Esophagus (tissue), 2 donors: ENCODE data around the gene SPATS2L. TPM values are rescaled to one million over a fixed set of nuclear protein-coding genes. Genes with fewer than 3 reads are reported as not detected.
A peak's percentile ranks its signal among the peaks of the same experiment; 100 is the strongest.

Source experiments
- H3K27ac ChIP-seq, 2 donors: one replicate each; pipeline ENCODE4 v1.5.1; 2013; ENCODE audit warnings: low read depth in 2 of 2, mild to moderate bottlenecking in 2 of 2, inconsistent platforms in 1 of 2, low read length in 1 of 2, moderate library complexity in 1 of 2
- H3K27me3 ChIP-seq, 2 donors: one replicate each; pipeline ENCODE4 v1.6.1; 2013; ENCODE audit warnings: low read length in 2 of 2, control low read depth in 1 of 2, mild to moderate bottlenecking in 1 of 2; ENCODE audit not compliant: insufficient read depth in 2 of 2, control insufficient read depth in 1 of 2
- H3K36me3 ChIP-seq, 2 donors: one replicate each; pipeline ENCODE4 v1.6.1; 2013; ENCODE audit warnings: low read length in 1 of 2; ENCODE audit not compliant: control insufficient read depth in 2 of 2, insufficient read depth in 2 of 2
- H3K4me1 ChIP-seq, 2 donors: one replicate each; pipeline ENCODE4 v1.6.1; 2013; ENCODE audit warnings: low read length in 1 of 2; ENCODE audit not compliant: control insufficient read depth in 2 of 2, insufficient read depth in 2 of 2
- H3K4me3 ChIP-seq, 2 donors: one replicate each; pipeline ENCODE4 v1.5.1; 2013; ENCODE audit warnings: low read length in 2 of 2, mild to moderate bottlenecking in 2 of 2, low read depth in 1 of 2, moderate library complexity in 1 of 2
- H3K9me3 ChIP-seq, 2 donors: one replicate each; pipeline ENCODE4 v1.6.1; 2013; ENCODE audit warnings: mild to moderate bottlenecking in 2 of 2, low read depth in 1 of 2, low read length in 1 of 2, moderate library complexity in 1 of 2; ENCODE audit not compliant: control insufficient read depth in 2 of 2, insufficient read depth in 1 of 2
- WGBS, 2 donors: extraction: QIAGEN DNeasy Blood & Tissue Kit; methylation state at CpG; one replicate each; pipeline ENCODE4 v1.1.7; 2013; 5-methylcytosine and 5-hydroxymethylcytosine counted together
- polyA plus RNA-seq, 2 donors: library from polyadenylated mRNA; stranded (reverse); fragments of 200-250 nt; gene quantifications; one replicate each; pipeline ENCODE4 v1.2.3, GENCODE V29; 2013
- donor health status: healthy with polysubstance abuse.
- donor health status: Bipolar disorder and iron deficiency.

SPATS2L gene
- polyA plus RNA-seq, 2 donors: 41.2 to 47.5 TPM

- WGBS, 2 donors: 81 to 83% methylated on average over 2 of the region's 2 CpGs
- no peak overlapping the region for H3K4me3 ChIP-seq
- H3K27ac ChIP-seq: no peak overlapping the region
- H3K27me3 ChIP-seq: no peaks in the 10 kb centered on the region
- H3K4me1 ChIP-seq: no peaks in the 10 kb centered on the region
- no peaks in the 10 kb centered on the region for H3K36me3 ChIP-seq
- no peaks in the 10 kb centered on the region for H3K9me3 ChIP-seq
Measured at GRCh38 chr2:200363279-200363678, 56.8 kb downstream of the SPATS2L start.

DNA sequence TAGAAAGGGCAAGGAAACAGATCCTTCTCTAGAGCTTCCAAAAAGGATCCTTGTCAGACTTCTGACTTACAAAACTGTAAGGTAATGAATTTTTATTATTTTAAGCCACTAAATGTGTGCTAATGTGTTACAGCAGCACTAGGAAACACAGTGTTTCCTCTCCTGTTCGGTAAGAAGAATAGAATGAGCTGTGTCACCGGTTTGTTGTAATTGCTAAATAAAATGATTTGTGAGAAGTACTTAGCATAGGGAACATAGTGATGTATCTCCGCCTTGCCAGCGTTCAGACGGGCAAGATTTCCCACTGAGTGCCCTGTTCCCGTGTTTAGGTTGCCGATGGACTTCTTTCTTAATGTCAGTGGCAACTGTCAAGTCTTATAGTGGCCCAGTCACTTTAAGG lies 57.6 kb downstream of the SPATS2L start:
- no peaks in the 10 kb centered on the region for H3K4me1 ChIP-seq
- 85 to 86% methylated on average over 7 of the region's 7 CpGs for WGBS, 2 donors

DNA sequence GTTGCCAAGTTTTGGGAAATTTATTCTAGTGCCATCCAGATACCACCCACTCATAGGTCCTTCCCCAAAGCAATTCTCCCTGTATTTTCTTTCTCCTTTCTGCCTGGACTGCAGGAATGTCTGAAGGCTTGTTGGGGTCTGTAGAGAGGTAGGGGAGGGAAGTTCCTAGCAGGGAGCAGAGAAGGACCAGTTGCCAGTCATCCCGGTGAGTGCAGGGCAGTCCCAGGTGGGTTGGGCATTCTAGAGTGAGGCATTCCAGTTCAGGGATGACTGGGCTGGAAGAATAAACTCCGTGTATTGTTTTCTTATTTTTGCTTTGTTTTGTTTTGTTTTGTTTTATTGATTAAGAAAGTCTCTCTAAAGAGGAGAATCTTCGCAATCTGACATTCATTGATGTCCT lies 58.1 kb downstream of the SPATS2L start:
- no peaks in the 10 kb centered on the region for H3K9me3 ChIP-seq
- H3K4me3 ChIP-seq: no peak overlapping the region
- WGBS, 2 donors: 72 to 74% methylated on average over 3 of the region's 3 CpGs
- H3K27me3 ChIP-seq: no peaks in the 10 kb centered on the region
- no peak overlapping the region for H3K27ac ChIP-seq
- no peaks in the 10 kb centered on the region for H3K36me3 ChIP-seq
- no peaks in the 10 kb centered on the region for H3K4me1 ChIP-seq

More for the DNA sequence above, 57.6 kb downstream of the SPATS2L start:
- Histone ChIP-seq H3K4me3 (no peak overlapping the region), H3K27me3 (no peaks in the 10 kb centered on the region), H3K27ac (no peak overlapping the region), H3K9me3 (no peaks in the 10 kb centered on the region), H3K36me3 (no peaks in the 10 kb centered on the region)

DNA sequence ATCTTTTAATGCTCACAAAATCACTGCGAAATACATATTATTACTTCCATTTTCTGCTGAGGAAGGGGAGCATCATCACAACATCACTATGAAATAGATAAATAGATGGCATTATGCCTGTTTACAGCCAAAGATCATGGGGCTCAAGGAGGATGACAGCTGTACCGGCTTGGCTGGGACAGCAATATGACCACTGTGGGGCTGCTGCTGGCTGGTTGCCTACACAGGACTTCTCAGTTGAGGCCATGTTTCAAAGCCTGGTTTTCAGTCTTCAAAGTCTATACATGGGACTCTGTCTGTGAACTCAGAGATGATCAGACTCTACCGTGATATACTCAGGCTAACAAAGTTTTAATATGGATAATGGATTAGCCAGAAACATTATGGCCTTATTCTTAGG lies 58.7 kb downstream of the SPATS2L start:
- Histone ChIP-seq H3K4me1 (no peaks in the 10 kb centered on the region), H3K27ac (no peak overlapping the region), H3K9me3 (no peaks in the 10 kb centered on the region), H3K36me3 (no peaks in the 10 kb centered on the region), H3K27me3 (no peaks in the 10 kb centered on the region), H3K4me3 (no peak overlapping the region)
- WGBS, 2 donors: 64 to 84% methylated on average over 3 of the region's 3 CpGs

GRCh38 chr2:200367155-200367554 lies 60.7 kb downstream of the SPATS2L start:
- WGBS, 2 donors: 52 to 55% methylated on average over 2 of the region's 2 CpGs

DNA sequence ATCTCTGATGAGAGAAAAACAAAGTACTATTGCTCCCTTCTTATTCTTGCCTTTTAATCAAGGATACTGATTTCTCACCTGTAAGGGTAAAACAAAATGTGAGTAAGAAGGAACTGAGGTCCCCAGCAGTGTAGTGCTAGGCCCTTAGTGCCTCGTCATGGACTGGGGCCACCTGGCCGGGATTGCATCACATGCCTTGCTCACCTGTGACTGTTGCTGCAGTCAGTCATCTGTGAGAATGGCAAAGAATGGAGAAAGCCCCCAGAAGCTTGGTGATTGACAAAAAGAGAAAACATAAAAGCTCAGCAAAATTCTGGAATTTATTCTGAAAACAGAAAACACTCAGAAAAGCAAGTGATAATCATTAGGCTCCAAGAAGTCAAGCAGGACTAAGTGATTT lies 63.4 kb downstream of the SPATS2L start:
- Histone ChIP-seq H3K4me1 (no peaks in the 10 kb centered on the region), H3K9me3 (no peaks in the 10 kb centered on the region), H3K27me3 (no peaks in the 10 kb centered on the region), H3K27ac (no peak overlapping the region), H3K36me3 (no peaks in the 10 kb centered on the region), H3K4me3 (no peak overlapping the region)
- WGBS, 2 donors: 34 to 44% methylated on average over 2 of the region's 2 CpGs

More at GRCh38 chr2:200367155-200367554, 60.7 kb downstream of the SPATS2L start:
- Histone ChIP-seq H3K27me3 (no peaks in the 10 kb centered on the region), H3K27ac (no peak overlapping the region), H3K4me3 (no peak overlapping the region), H3K36me3 (no peaks in the 10 kb centered on the region), H3K4me1 (no peaks in the 10 kb centered on the region), H3K9me3 (no peaks in the 10 kb centered on the region)

- WGBS, 2 donors: 67 to 74% methylated on average over 3 of the region's 3 CpGs
- no peaks in the 10 kb centered on the region for H3K27me3 ChIP-seq
- H3K36me3 ChIP-seq: no peaks in the 10 kb centered on the region
- no peak overlapping the region for H3K27ac ChIP-seq
- H3K9me3 ChIP-seq: no peaks in the 10 kb centered on the region
- no peak overlapping the region for H3K4me3 ChIP-seq
- H3K4me1 ChIP-seq: peaks cover 0 to 6% of the 10 kb centered on the region in 2 donors
Measured at GRCh38 chr2:200373231-200373630, 66.7 kb downstream of the SPATS2L start.

DNA sequence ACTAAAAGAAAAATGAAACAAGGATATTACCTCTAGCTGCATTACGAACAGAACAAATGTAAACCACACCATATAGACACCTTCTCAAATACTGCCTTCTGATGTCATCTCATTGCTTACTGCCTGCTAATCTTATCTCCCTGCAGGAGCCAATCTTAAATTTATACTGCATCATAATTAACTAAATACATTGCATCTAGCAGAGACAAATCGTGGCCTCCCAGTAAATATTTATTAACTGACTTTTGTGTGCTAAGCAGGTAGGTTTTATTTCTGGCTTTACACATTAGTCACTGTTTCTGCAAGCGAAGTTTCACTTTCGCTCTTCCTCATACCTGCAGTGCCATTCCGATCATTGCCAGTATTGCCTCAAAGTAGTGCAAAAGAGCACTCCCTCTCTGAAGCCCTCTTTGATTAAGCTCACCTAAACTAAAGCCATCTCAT lies 67.5 kb downstream of the SPATS2L start:
- Histone ChIP-seq H3K27me3 (no peaks in the 10 kb centered on the region), H3K27ac (peak overlapping the region in 1 of 2 donors; percentile 33), H3K36me3 (no peaks in the 10 kb centered on the region), H3K4me1 (peaks cover 0 to 6% of the 10 kb centered on the region in 2 donors), H3K9me3 (no peaks in the 10 kb centered on the region), H3K4me3 (peak overlapping the region in 1 of 2 donors; percentile 35)
- WGBS, 2 donors: 32 to 39% methylated on average over 5 of the region's 5 CpGs

DNA sequence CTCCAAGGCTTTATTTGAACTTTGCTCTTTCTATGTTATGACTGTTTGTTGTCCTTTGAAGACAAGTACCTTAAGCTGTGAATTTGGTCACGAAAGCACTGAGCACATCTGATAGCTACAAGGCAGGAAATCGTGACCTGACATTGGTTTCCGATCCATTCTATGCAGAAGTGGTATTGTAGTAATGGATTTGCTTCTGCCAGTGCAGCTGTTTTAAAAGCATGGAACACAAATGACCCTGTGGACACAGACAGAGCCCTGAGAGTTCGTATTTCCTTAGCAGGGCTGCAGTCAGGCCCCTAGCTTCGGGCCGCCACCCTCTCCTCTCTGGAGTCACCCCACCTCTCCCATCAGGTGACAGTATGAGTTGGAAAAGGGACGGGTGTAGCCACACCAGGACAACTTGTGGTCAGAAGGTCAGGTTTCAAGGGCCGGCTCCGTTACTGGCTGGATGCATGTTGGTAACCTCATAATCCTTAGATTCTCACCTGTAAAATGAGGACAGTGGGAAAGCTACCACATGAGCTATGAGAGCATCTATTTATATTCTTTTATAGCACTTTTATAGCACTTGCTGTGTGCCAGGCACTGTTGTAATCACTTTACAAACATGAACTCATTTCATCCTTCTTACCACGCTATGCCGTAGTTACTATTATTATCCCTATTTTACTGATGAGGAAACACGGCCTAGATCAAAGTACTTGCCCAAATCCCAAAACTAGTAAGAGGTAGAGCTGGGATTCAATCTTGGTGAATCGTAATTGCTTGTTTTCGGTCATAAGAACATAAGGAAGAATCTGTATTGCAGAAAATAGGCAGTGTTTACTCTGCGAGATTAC lies 70.2 kb downstream of the SPATS2L start:
- Histone ChIP-seq H3K27ac (peak overlapping the region in 1 of 2 donors; percentile 78), H3K9me3 (no peaks in the 10 kb centered on the region), H3K27me3 (no peaks in the 10 kb centered on the region), H3K4me3 (no peak overlapping the region), H3K4me1 (peaks cover 2 to 11% of the 10 kb centered on the region in 2 donors), H3K36me3 (no peaks in the 10 kb centered on the region)
- 61 to 76% methylated on average over 15 of the region's 15 CpGs for WGBS, 2 donors
